ENCODE results near the gene RAD9A. TPM values are rescaled to one million over a fixed set of nuclear protein-coding genes. Genes with fewer than 3 reads are reported as not detected.

RAD9A gene
- total RNA-seq, 2 donors from 2014 or later: 6.2 to 6.5 TPM

DNA sequence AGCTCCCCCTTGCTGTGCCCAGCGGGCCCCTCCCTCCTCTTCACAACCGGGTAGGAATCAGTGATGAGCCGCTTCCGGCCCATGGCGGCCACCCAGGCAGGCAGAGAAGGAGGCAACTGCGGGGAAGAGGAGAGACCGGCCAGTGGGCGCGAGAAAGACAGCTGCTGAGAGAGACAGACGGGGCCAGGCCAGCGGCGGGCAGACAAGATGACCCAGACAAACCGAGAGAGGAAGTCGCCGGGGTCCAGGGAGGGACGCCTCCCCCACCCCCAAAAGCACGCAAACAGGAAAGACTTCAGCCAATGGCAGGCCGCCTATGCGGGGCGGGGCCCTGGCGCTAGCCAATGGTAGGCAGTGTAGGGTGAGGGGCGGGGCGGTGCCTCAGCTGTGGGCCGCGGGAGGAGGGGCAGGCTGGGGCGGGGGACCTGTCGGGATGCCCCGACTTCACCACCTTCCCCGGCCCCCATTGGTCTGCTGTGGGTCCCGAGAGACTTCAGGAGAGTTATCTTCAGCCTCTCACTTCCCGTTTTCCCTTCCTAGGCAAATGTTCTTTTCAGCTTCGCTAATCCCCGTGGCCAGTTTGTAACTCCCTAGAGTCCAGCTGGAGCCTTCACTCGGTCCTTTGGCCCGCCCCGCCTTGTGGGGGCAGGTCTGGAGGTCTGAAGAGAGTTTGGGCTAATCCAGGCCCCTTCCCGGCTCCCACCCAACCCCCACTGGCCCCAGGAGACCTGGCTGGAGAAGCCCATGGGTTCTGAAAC is 38.3 kb upstream of the RAD9A start, which contains the start of gene POLD4:
POLD4 (minus strand) TSS at position 230 of the 758 bp plus-strand sequence; CDS start at position 83, 147 bp downstream.
- no peak for TF ChIP-seq CTCF (IDR thresholded peaks at IDR 0.05)
- H3K36me3 ChIP-seq: no peaks in the 10 kb centered on the region
- peak; percentile 100 for DNase-seq (ENCODE audit: low spot score)
- H3K27ac ChIP-seq: peak within 1 kb of the TSS; percentile 99
- peaks cover 0 to 85% of the 10 kb centered on the region in 2 donors for H3K4me1 ChIP-seq
- no peaks in the 10 kb centered on the region for H3K9me3 ChIP-seq
- H3K27me3 ChIP-seq: no peaks in the 10 kb centered on the region
- peak within 1 kb of the TSS; percentile 61 to 75 for H3K4me3 ChIP-seq

DNA sequence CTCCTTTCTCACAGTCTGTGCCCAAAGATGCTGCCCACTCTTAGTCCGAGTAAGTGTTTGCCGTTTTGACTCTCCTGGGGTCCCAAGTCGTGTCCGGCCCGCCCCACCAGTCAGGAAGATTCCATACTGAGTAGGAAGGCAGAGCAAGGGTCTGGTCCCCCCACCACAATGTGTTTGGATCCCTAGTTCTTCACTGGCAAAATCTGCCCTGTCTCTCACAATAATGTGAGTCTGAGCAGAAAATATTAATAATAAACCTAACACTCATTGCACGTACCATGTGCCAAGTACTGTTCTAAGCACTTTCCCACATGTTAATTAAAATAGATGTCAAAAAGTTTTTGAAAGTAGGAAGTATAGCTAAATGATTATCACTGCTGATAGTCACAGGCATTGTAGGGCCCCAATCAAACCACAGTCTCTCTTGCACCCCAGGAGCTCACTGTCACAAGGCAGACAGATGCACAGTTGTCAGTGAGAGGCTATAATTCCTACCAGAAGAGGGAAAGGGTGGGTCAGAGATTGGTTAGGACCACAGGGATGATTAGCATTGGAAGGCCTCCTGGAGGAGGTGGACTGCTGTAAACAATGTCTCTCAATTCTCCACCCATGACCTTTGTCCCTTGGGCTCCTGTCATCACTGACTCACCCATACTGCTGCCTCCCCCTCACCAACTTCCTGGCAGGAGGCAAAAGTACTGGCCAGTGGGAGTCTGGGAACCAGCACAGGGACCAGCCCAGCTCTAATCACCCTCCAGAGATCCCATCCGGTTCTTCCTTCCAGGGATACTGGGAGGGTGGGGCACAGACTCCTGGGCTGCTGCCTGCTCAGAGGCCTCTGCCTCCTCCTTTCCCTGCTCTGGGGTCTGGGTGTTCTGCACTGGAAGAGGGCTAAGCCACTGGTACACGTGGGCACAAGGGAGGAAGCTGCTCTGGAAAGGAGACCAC is 37.4 kb upstream of the RAD9A start:
- Histone ChIP-seq H3K4me1 (peaks cover 0 to 82% of the 10 kb centered on the region in 2 donors), H3K9me3 (no peaks in the 10 kb centered on the region), H3K4me3 (peak overlapping the region; percentile 61 to 75)

DNA sequence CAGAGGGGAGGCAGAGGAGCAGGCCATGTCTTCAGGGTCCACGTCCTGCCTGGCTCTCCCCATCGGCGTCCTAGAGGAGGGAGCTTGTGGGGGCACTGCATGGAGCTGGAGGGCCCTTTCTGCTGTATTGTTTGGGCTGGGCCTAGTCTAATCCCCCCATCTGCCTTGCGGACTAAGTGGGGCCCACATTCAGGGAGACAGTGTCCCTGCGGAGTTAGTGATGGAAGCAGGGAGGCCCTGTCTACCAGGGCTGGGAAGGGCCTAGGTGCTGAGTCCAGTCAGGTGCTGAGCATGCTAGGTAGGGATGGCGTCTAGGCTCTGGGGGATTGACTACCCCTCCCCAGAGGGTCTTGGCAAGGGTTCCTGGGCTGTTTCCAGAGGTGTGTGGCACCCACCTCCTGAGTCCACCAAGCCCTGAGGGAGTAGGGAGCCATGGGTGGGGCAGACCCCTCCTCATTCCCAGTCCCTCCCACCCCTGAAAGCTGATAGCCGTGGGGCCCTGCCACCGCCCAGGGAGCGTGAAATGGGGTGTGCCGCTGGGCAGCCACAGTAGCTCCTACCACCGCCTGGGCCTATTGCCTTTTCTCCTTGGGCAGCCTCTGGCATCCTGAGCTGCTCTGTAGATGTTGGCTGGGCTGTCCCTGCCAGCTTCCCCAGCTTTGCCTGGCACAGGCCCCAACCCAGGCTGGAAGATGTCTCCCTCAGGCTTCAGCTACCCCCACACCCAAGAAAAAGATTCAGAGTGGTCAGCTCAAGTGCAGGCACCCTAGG is 36.6 kb upstream of the RAD9A start:
- no peak for TF ChIP-seq CTCF (IDR thresholded peaks at IDR 0.05)
- Histone ChIP-seq H3K4me1 (peaks cover 0 to 74% of the 10 kb centered on the region in 2 donors), H3K9me3 (no peaks in the 10 kb centered on the region), H3K4me3 (no peak overlapping the region), H3K27ac (peak overlapping the region; percentile 99), H3K36me3 (no peaks in the 10 kb centered on the region), H3K27me3 (no peaks in the 10 kb centered on the region)
- no peak for DNase-seq (ENCODE audit: low spot score)

More for the DNA sequence above, 37.4 kb upstream of the RAD9A start:
- TF ChIP-seq CTCF (IDR thresholded peaks at IDR 0.05): peak in 1 of 2 donors; percentile 28
- DNase-seq (ENCODE audit: low spot score): peak; percentile 93
- H3K27me3 ChIP-seq: no peaks in the 10 kb centered on the region
- peak overlapping the region; percentile 99 for H3K27ac ChIP-seq
- H3K36me3 ChIP-seq: no peaks in the 10 kb centered on the region

- no peak for DNase-seq (ENCODE audit: low spot score)
- Histone ChIP-seq H3K4me3 (no peak overlapping the region), H3K9me3 (no peaks in the 10 kb centered on the region), H3K27me3 (no peaks in the 10 kb centered on the region), H3K27ac (peak overlapping the region; percentile 99), H3K4me1 (peaks cover 0 to 70% of the 10 kb centered on the region in 2 donors), H3K36me3 (no peaks in the 10 kb centered on the region)
- TF ChIP-seq CTCF (IDR thresholded peaks at IDR 0.05): no peak
Measured at GRCh38 chr11:67355794-67356386, 35.9 kb upstream of the RAD9A start.

- no peak for DNase-seq (ENCODE audit: low spot score)
- Histone ChIP-seq H3K27ac (peak overlapping the region; percentile 99), H3K4me1 (peaks cover 0 to 65% of the 10 kb centered on the region in 2 donors), H3K4me3 (no peak overlapping the region), H3K27me3 (no peaks in the 10 kb centered on the region), H3K9me3 (no peaks in the 10 kb centered on the region), H3K36me3 (no peaks in the 10 kb centered on the region)
- TF ChIP-seq CTCF (IDR thresholded peaks at IDR 0.05): no peak
Measured at GRCh38 chr11:67356387-67356863, 35.4 kb upstream of the RAD9A start.

Data from right atrium auricular region (tissue), 2 donors.